SU-DHL-6 (cell line): Measurements from ENCODE around the gene TMEM202.

Source experiments
- EZH2phosphoT487 ChIP-seq: fragments of 200-600 bp; sonication (generic), shearing (Covaris generic); conservative IDR thresholded peaks from 2 replicates; pipeline ENCODE4 v1.6.1; 2018; ENCODE audit warnings: mild to moderate bottlenecking, antibody characterized with exemption, low read length, moderate library complexity, mixed read lengths
- TF ChIP-seq, protein P1 (sequence below): fragments of 200-600 bp; sonication (generic); IDR thresholded peaks from one replicate; pipeline ENCODE4 v1.5.1; 2017; ENCODE audit warnings: antibody characterized with exemption, mild to moderate bottlenecking, low read length, moderate library complexity; ENCODE audit not compliant: insufficient read depth, poor library complexity, severe bottlenecking

DNA sequence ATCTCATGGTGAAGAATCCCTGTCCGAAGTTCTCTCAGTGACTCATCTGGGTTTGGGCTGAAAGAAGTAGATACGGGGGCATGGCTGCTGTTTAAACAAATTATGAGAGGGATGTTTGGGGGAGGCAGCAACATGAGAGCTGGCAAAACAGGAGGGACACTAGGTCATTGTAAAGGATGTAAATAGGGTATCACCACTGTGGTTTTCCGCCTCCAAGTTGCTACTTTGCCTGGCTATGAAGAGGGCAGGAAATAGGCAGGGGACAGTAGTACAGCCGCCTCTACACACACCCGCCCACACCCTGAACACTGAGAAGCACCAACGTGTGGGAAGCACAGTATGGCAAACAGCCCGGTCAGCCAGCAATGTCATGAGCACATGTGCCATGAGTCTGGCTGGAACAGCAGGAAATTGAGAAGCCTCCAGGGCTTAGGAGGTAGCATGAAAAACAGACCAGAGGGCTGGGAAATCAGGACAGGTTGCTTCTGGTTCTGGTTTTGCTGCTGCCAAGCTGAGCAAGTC is 39.4 kb upstream of the TMEM202 start:
- no peak for TF ChIP-seq EZH2phosphoT487
- TF ChIP-seq, protein P1, sequence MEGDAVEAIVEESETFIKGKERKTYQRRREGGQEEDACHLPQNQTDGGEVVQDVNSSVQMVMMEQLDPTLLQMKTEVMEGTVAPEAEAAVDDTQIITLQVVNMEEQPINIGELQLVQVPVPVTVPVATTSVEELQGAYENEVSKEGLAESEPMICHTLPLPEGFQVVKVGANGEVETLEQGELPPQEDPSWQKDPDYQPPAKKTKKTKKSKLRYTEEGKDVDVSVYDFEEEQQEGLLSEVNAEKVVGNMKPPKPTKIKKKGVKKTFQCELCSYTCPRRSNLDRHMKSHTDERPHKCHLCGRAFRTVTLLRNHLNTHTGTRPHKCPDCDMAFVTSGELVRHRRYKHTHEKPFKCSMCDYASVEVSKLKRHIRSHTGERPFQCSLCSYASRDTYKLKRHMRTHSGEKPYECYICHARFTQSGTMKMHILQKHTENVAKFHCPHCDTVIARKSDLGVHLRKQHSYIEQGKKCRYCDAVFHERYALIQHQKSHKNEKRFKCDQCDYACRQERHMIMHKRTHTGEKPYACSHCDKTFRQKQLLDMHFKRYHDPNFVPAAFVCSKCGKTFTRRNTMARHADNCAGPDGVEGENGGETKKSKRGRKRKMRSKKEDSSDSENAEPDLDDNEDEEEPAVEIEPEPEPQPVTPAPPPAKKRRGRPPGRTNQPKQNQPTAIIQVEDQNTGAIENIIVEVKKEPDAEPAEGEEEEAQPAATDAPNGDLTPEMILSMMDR, result no peak
